H1 (cell line): Measurements from ENCODE around the gene CNNM1. TPM values are rescaled to one million over a fixed set of nuclear protein-coding genes. Genes with fewer than 3 reads are reported as not detected.

ENCODE experiments used
- CTCF ChIA-PET: fragments of 300-600 bp; sonication (Branson Sonifier 250); formaldehyde crosslinking; loops from one replicate; lab custom pipeline; 2021; ENCODE audit not compliant: partially characterized antibody; lab: Charles Lee
- POLR2A ChIA-PET: fragments of 300-600 bp; sonication (Branson Sonifier 250); formaldehyde crosslinking; loops from one replicate; lab custom pipeline; 2021; ENCODE audit warnings: inconsistent platforms; ENCODE audit not compliant: partially characterized antibody; lab: Charles Lee
- DNase-seq, 2 experiments: peaks; one replicate each; pipeline versions ENCODE4 v3.0.0 to v3.0.0-alpha.2; 2010 to 2022; ENCODE audit warnings: low spot score in 2 of 2, low read depth in 1 of 2, mixed read lengths in 1 of 2
- FAIRE-seq: peaks from 2 replicates; lab custom pipeline; 2011; peaks lifted over from hg19 to GRCh38; lab: Jason Lieb, UNC
- H2AFZ ChIP-seq: 2 replicates; pipeline ENCODE4 v1.8.1; 2012; ENCODE audit warnings: low read length, inconsistent platforms
- H2AK5ac ChIP-seq: 2 replicates; pipeline ENCODE4 v1.6.1; 2013; ENCODE audit warnings: low read depth, low read length
- H2BK120ac ChIP-seq: replicated peaks from 2 replicates; pipeline ENCODE3; 2013; ENCODE audit warnings: low read depth, low read length, inconsistent platforms
- H2BK12ac ChIP-seq: 2 replicates; pipeline ENCODE4 v1.6.1; 2013; ENCODE audit warnings: low read depth, low read length
- H2BK15ac ChIP-seq: 2 replicates; pipeline ENCODE4 v1.6.1; 2013; ENCODE audit warnings: low read length
- H2BK20ac ChIP-seq: 2 replicates; pipeline ENCODE4 v1.6.1; 2013; ENCODE audit warnings: low read length
- H2BK5ac ChIP-seq: 2 replicates; pipeline ENCODE4 v1.6.1; 2013; ENCODE audit warnings: low read depth, low read length
- H3K14ac ChIP-seq: 2 replicates; pipeline ENCODE4 v1.6.1; 2013; ENCODE audit warnings: inconsistent platforms; ENCODE audit not compliant: insufficient read length
- H3K18ac ChIP-seq: 2 replicates; pipeline ENCODE4 v1.6.1; 2013; ENCODE audit warnings: low read length; ENCODE audit errors: extremely low read depth
- H3K23ac ChIP-seq: 2 replicates; pipeline ENCODE4 v1.6.1; 2013; ENCODE audit warnings: inconsistent platforms; ENCODE audit not compliant: insufficient read length
- H3K23me2 ChIP-seq: 2 replicates; pipeline ENCODE4 v1.6.1; 2013; ENCODE audit warnings: low read depth, low read length
- H3K27ac ChIP-seq: 2 replicates; pipeline ENCODE4 v1.6.1; 2011; ENCODE audit warnings: low read depth, low read length, inconsistent platforms
- H3K27me3 ChIP-seq, 4 experiments: replicated peaks in 1 of 4; 1 replicate in 1 of 4; 2 replicates in 3 of 4; pipeline versions ENCODE4 v1.6.1 to v1.8.1; 2011 to 2013; ENCODE audit warnings: low read length in 3 of 4, mild to moderate bottlenecking in 3 of 4, inconsistent platforms in 2 of 4, mixed read lengths in 2 of 4, moderate library complexity in 1 of 4; ENCODE audit not compliant: control insufficient read depth in 3 of 4, insufficient read depth in 3 of 4; ENCODE audit errors: extremely low read depth in 1 of 4
- H3K36me3 ChIP-seq, 4 experiments: 2 replicates each; pipeline versions ENCODE4 v1.6.1 to v1.8.1; 2011 to 2013; ENCODE audit warnings: mild to moderate bottlenecking in 4 of 4, low read length in 3 of 4, moderate library complexity in 2 of 4, control low read depth in 1 of 4, inconsistent platforms in 1 of 4; ENCODE audit not compliant: insufficient read depth in 4 of 4, control insufficient read depth in 2 of 4
- H3K4ac ChIP-seq: replicated peaks from 2 replicates; pipeline ENCODE3; 2013; ENCODE audit warnings: low read length, low read depth, mixed read lengths, inconsistent platforms; ENCODE audit not compliant: insufficient read length
- H3K4me1 ChIP-seq, 4 experiments: replicated peaks in 1 of 4; 1 replicate in 1 of 4; 2 replicates in 3 of 4; pipeline versions ENCODE4 v1.6.1 to v1.8.1; 2011 to 2013; ENCODE audit warnings: low read length in 3 of 4, inconsistent platforms in 2 of 4, mixed read lengths in 1 of 4; ENCODE audit not compliant: insufficient read depth in 4 of 4, control insufficient read depth in 3 of 4
- H3K4me2 ChIP-seq, 2 experiments: 2 replicates each; pipeline versions ENCODE4 v1.6.1 to v1.8.1; 2011 to 2013; ENCODE audit warnings: low read depth in 2 of 2, low read length in 2 of 2, control low read depth in 1 of 2, inconsistent platforms in 1 of 2, mild to moderate bottlenecking in 1 of 2; ENCODE audit not compliant: insufficient read depth in 1 of 2
- H3K4me3 ChIP-seq, 4 experiments: fragments of 200-600, 300-600 bp in 1 of 4; sonication (generic), shearing (Covaris generic), sonication (Bioruptor Twin) in 1 of 4; 2 replicates each; pipeline versions ENCODE4 v1.5.1 to v1.8.1; 2011 to 2016; ENCODE audit warnings: low read length in 4 of 4, low read depth in 3 of 4, control low read depth in 2 of 4, inconsistent platforms in 2 of 4, mild to moderate bottlenecking in 2 of 4, mixed read lengths in 1 of 4, moderate library complexity in 1 of 4; ENCODE audit not compliant: insufficient read depth in 2 of 4; ENCODE audit errors: extremely low read depth in 1 of 4
- H3K56ac ChIP-seq: replicated peaks from 2 replicates; pipeline ENCODE3; 2013; ENCODE audit warnings: low read depth, mild to moderate bottlenecking, mixed read lengths, low read length, inconsistent platforms; ENCODE audit not compliant: insufficient read length
- H3K79me1 ChIP-seq: 2 replicates; pipeline ENCODE4 v1.6.1; 2013; ENCODE audit warnings: low read depth, low read length, control low read depth
- H3K79me2 ChIP-seq, 2 experiments: 2 replicates each; pipeline versions ENCODE4 v1.6.1 to v1.8.1; 2012 to 2013; ENCODE audit warnings: low read length in 2 of 2, mild to moderate bottlenecking in 2 of 2, inconsistent platforms in 1 of 2; ENCODE audit not compliant: insufficient read depth in 2 of 2, control insufficient read depth in 1 of 2
- H3K9ac ChIP-seq, 4 experiments: replicated peaks in 1 of 4; 1 replicate in 1 of 4; 2 replicates in 3 of 4; pipeline versions ENCODE4 v1.6.1 to v1.8.1; 2011 to 2013; ENCODE audit warnings: low read depth in 3 of 4, low read length in 3 of 4, control low read depth in 2 of 4, mild to moderate bottlenecking in 2 of 4, moderate library complexity in 2 of 4, inconsistent platforms in 1 of 4; ENCODE audit errors: extremely low read depth in 1 of 4
- H3K9me3 ChIP-seq, 2 experiments: 2 replicates each; pipeline versions ENCODE4 v1.6.1 to v1.8.1; 2012 to 2013; ENCODE audit warnings: mild to moderate bottlenecking in 2 of 2, moderate library complexity in 2 of 2, control low read depth in 1 of 2, inconsistent platforms in 1 of 2, low read depth in 1 of 2, low read length in 1 of 2, mixed read lengths in 1 of 2; ENCODE audit not compliant: insufficient read depth in 2 of 2
- H4K20me1 ChIP-seq, 2 experiments: replicated peaks in 1 of 2; 2 replicates each; pipeline versions ENCODE3 to v1.8.1; 2011 to 2013; ENCODE audit warnings: inconsistent platforms in 2 of 2, low read length in 2 of 2, mild to moderate bottlenecking in 1 of 2; ENCODE audit not compliant: insufficient read depth in 2 of 2, control insufficient read depth in 1 of 2
- H4K5ac ChIP-seq: 2 replicates; pipeline ENCODE4 v1.6.1; 2013; ENCODE audit warnings: low read length, low read depth, mixed read lengths, inconsistent platforms; ENCODE audit not compliant: insufficient read length
- H4K8ac ChIP-seq: 2 replicates; pipeline ENCODE4 v1.8.0; 2013; ENCODE audit warnings: mild to moderate bottlenecking, moderate library complexity, low read length, inconsistent platforms; ENCODE audit not compliant: insufficient read depth; ENCODE audit errors: extremely low read depth
- H4K91ac ChIP-seq: replicated peaks from 2 replicates; pipeline ENCODE3; 2013; ENCODE audit warnings: low read length, mixed read lengths, inconsistent platforms; ENCODE audit not compliant: insufficient read length
- BCL11A ChIP-seq, 2 experiments: IDR thresholded peaks; one replicate each; pipeline ENCODE4 v1.6.1; 2011; ENCODE audit warnings: low read depth in 2 of 2, low read length in 2 of 2, mild to moderate bottlenecking in 2 of 2
- CBX5 ChIP-seq: fragments of 300-800, 300-1000 bp; sonication (generic); IDR thresholded peaks from 2 replicates; pipeline ENCODE4 v1.7.1; 2016; ENCODE audit warnings: antibody characterized with exemption, low read length, low read depth
- CHD1 ChIP-seq: IDR thresholded peaks from 2 replicates; pipeline ENCODE4 v1.6.1; 2012; ENCODE audit warnings: low read depth, low read length, improper control_type of control experiment
- CHD2 ChIP-seq: IDR thresholded peaks from 2 replicates; pipeline ENCODE4 v1.6.1; 2012; ENCODE audit warnings: low read length, improper control_type of control experiment
- JUN ChIP-seq: IDR thresholded peaks from 2 replicates; pipeline ENCODE4 v1.6.1; 2011; ENCODE audit warnings: low read depth, mild to moderate bottlenecking, improper control_type of control experiment, low read length
- POU5F1 ChIP-seq: IDR thresholded peaks from 2 replicates; pipeline ENCODE4 v1.6.1; 2011; ENCODE audit warnings: low read depth, mild to moderate bottlenecking, low read length, moderate library complexity
- SIRT6 ChIP-seq: IDR thresholded peaks from one replicate; pipeline ENCODE4 v1.7.1; 2012; ENCODE audit warnings: low read length, inconsistent platforms
- TAF7 ChIP-seq: optimal IDR thresholded peaks from 2 replicates; pipeline ENCODE3; 2011; ENCODE audit warnings: low read depth, mild to moderate bottlenecking, inconsistent platforms, low read length, moderate library complexity, borderline replicate concordance
- ZNF274 ChIP-seq: IDR thresholded peaks from 2 replicates; pipeline ENCODE4 v1.7.0; 2012; ENCODE audit warnings: low read length, borderline replicate concordance; ENCODE audit errors: extremely low read depth
- WGBS, 2 experiments: shearing (Covaris generic) in 1 of 2; methylation state at CpG; one replicate each; pipeline versions ENCODE4 v1.1.6 to v1.1.7; 2013 to 2015; ENCODE audit warnings: low lambda C conversion rate in 2 of 2, mixed read lengths in 2 of 2, inconsistent platforms in 1 of 2, low coverage in 1 of 2, missing lambda C conversion rate in 1 of 2; ENCODE audit not compliant: insufficient replicate concordance in 2 of 2, insufficient coverage in 1 of 2, insufficient read length in 1 of 2; ENCODE audit errors: extremely low coverage in 1 of 2, missing lambda C conversion rate in 1 of 2; 5-methylcytosine and 5-hydroxymethylcytosine counted together
- polyA plus RNA-seq, 7 experiments: library from polyadenylated mRNA; depleted of rRNA in 3 of 7; stranded (reverse) in 5 of 7; unstranded in 2 of 7; fragments of >200 nt in 5 of 7; fragments of 200-250 nt in 2 of 7; gene quantifications; 1 replicate in 5 of 7; 2 replicates in 1 of 7; 4 replicates in 1 of 7; pipeline versions ENCODE4 v1.2.1 to v1.2.3, GENCODE V29; 2011 to 2013; ENCODE audit warnings: missing spikeins in 2 of 7, mixed read lengths in 2 of 7
- total RNA-seq: library from RNA; stranded (reverse); fragmentation: NEBNext Ultra II Directional; extraction: Animal tissue kit (Norgen Biotek cat#: 25700); gene quantifications from 2 replicates; pipeline ENCODE4 v1.2.1, GENCODE V29; 2021

CNNM1 gene
- total and polyA plus RNA-seq, 2 of the 8 experiments (the other 6 are each of a cell fraction or from before 2014, with no cell fraction given): 0.74 to 0.92 TPM

- Histone ChIP-seq H4K5ac (no peak overlapping the region), H3K79me2 (no peaks in the 10 kb centered on the region), H2BK120ac (no peak overlapping the region), H3K18ac (no peak overlapping the region), H3K4me2 (no peak overlapping the region), H3K27me3 (no peaks in the 10 kb centered on the region), H3K27ac (no peak overlapping the region), H3K4me3 (no peak overlapping the region), H2BK12ac (no peak overlapping the region), H3K23ac (no peak overlapping the region), H3K79me1 (no peaks in the 10 kb centered on the region), H3K56ac (no peak overlapping the region), H2AFZ (no peak overlapping the region), H2AK5ac (no peak overlapping the region), H2BK15ac (no peak overlapping the region), H2BK20ac (no peak overlapping the region), H2BK5ac (no peak overlapping the region), H4K91ac (no peak overlapping the region), H3K23me2 (no peaks in the 10 kb centered on the region), H3K9ac (no peak overlapping the region), H4K20me1 (no peaks in the 10 kb centered on the region), H3K4me1 (no peaks in the 10 kb centered on the region), H4K8ac (no peak overlapping the region), H3K9me3 (no peaks in the 10 kb centered on the region), H3K4ac (no peak overlapping the region), H3K36me3 (no peaks in the 10 kb centered on the region), H3K14ac (no peak overlapping the region)
- ChIA-PET CTCF (no interaction called here), POLR2A (interaction anchor here (0.8 kb wide), 1 partner anchor 61 kb away, joined by 3 read pairs; the partner anchor contains the start of gene GOT1)
- DNase-seq (no peak), FAIRE-seq (no peak)
- WGBS, 2 experiments: 93% methylated on average over 3 of the region's 3 CpGs; no CpG with 5 or more reads in 1 of the 2 experiments
- TF ChIP-seq POU5F1: no peak
- no peak for TF ChIP-seq BCL11A (IDR thresholded peaks at IDR 0.05; ENCODE audit: low read depth in 2 of 2, low read length in 2 of 2)
- TF ChIP-seq CHD2: no peak
- TF ChIP-seq SIRT6: no peak
- TF ChIP-seq TAF7: no peak
- no peak for TF ChIP-seq CHD1
- TF ChIP-seq CBX5: no peak
- no peak for TF ChIP-seq JUN
- TF ChIP-seq ZNF274: no peak
Observed at GRCh38 chr10:99369551-99369950, 40.4 kb downstream of the CNNM1 start.
